GM23338 (cell line): ENCODE measurements around the gene ACTA2. TPM values are rescaled to one million over a fixed set of nuclear protein-coding genes. Genes with fewer than 3 reads are reported as not detected.

Experiments
- ATAC-seq: fragments of 200-7000 bp; cut with Tn5 transposase; 3 replicates; pipeline ENCODE4 v1.9.1; 2020
- DNase-seq: peaks from one replicate; pipeline ENCODE4 v3.0.0-alpha.2; 2015; ENCODE audit warnings: low spot score
- H2AFZ ChIP-seq: fragments of 200-600 bp; sonication (generic); 2 replicates; pipeline ENCODE4 v1.8.0; 2016; ENCODE audit warnings: antibody characterized with exemption, mild to moderate bottlenecking, moderate library complexity
- H3F3A ChIP-seq: fragments of 200-600 bp; sonication (generic); replicated peaks from 2 replicates; pipeline ENCODE4 v1.8.0; 2017; ENCODE audit warnings: antibody characterized with exemption, mixed run types, low read depth
- H3K27ac ChIP-seq: fragments of 200-600 bp; sonication (generic); 2 replicates; pipeline ENCODE4 v1.6.1; 2016; ENCODE audit warnings: low read depth
- H3K27me3 ChIP-seq: fragments of 200-600 bp; sonication (generic); 2 replicates; pipeline ENCODE4 v1.8.0; 2016; ENCODE audit warnings: mild to moderate bottlenecking, mixed run types, moderate library complexity; ENCODE audit not compliant: insufficient read depth
- H3K36me3 ChIP-seq: fragments of 200-600 bp; sonication (generic); 2 replicates; pipeline ENCODE4 v1.8.0; 2016; ENCODE audit warnings: mild to moderate bottlenecking; ENCODE audit not compliant: insufficient read depth
- H3K4me1 ChIP-seq: fragments of 200-600 bp; sonication (generic); 2 replicates; pipeline ENCODE4 v1.8.0; 2016; ENCODE audit warnings: mild to moderate bottlenecking, moderate library complexity; ENCODE audit not compliant: insufficient read depth
- H3K4me2 ChIP-seq: fragments of 200-600 bp; sonication (generic); 2 replicates; pipeline ENCODE4 v1.7.1; 2017; ENCODE audit warnings: mixed run types
- H3K4me3 ChIP-seq: fragments of 200-600 bp; sonication (generic); 2 replicates; pipeline ENCODE4 v1.6.1; 2016; ENCODE audit warnings: mixed run types
- H3K79me2 ChIP-seq: fragments of 200-600 bp; sonication (generic); replicated peaks from 2 replicates; pipeline ENCODE4 v1.8.0; 2017; ENCODE audit warnings: mild to moderate bottlenecking; ENCODE audit not compliant: insufficient read depth
- H3K9me2 ChIP-seq: fragments of 200-600 bp; sonication (generic); 2 replicates; pipeline ENCODE4 v1.8.0; 2017; ENCODE audit not compliant: insufficient read depth
- H4K20me1 ChIP-seq: fragments of 200-600 bp; sonication (generic); replicated peaks from 2 replicates; pipeline ENCODE4 v1.8.0; 2017; ENCODE audit warnings: mild to moderate bottlenecking; ENCODE audit not compliant: insufficient read depth
- H3K27ac Mint-ChIP-seq: 2 replicates; pipeline ENCODE4 v1.8.0; 2020; ENCODE audit warnings: inconsistent platforms, mild to moderate bottlenecking, moderate library complexity, mixed read lengths
- H3K27me3 Mint-ChIP-seq: 3 replicates; pipeline ENCODE4 v1.8.0; 2022; ENCODE audit warnings: low read depth, mild to moderate bottlenecking, moderate library complexity, mixed read lengths, inconsistent platforms; ENCODE audit not compliant: insufficient read depth, poor library complexity
- H3K36me3 Mint-ChIP-seq: 3 replicates; pipeline ENCODE4 v1.8.0; 2021; ENCODE audit warnings: low read depth, mild to moderate bottlenecking, inconsistent platforms, moderate library complexity, mixed read lengths
- H3K4me1 Mint-ChIP-seq: 3 replicates; pipeline ENCODE4 v1.8.0; 2020; ENCODE audit warnings: mild to moderate bottlenecking, inconsistent platforms, mixed read lengths
- H3K4me3 Mint-ChIP-seq: 3 replicates; pipeline ENCODE4 v1.8.0; 2021; ENCODE audit warnings: moderate library complexity, mild to moderate bottlenecking, inconsistent platforms, mixed read lengths
- H3K9me3 Mint-ChIP-seq: 3 replicates; pipeline ENCODE4 v1.8.0; 2020; ENCODE audit warnings: moderate library complexity, mild to moderate bottlenecking, inconsistent platforms, mixed read lengths
- CREB1 ChIP-seq: fragments of 250-450 bp; sonication (Bioruptor Pico); IDR thresholded peaks from 2 replicates; pipeline ENCODE4 v1.5.0; 2020; ENCODE audit warnings: low read depth, mild to moderate bottlenecking, moderate library complexity
- ETS1 ChIP-seq: IDR thresholded peaks from 2 replicates; pipeline ENCODE4 v1.6.1; 2016; ENCODE audit warnings: antibody characterized with exemption
- EZH2phosphoT487 ChIP-seq: fragments of 200-600 bp; sonication (generic); IDR thresholded peaks from one replicate; pipeline ENCODE4 v1.8.1; 2018; ENCODE audit warnings: antibody characterized with exemption; ENCODE audit not compliant: unreplicated experiment
- NANOG ChIP-seq: IDR thresholded peaks from 2 replicates; pipeline ENCODE4 v1.6.1; 2016; ENCODE audit warnings: antibody characterized with exemption, borderline replicate concordance
- POLR2AphosphoS5 ChIP-seq: IDR thresholded peaks from 2 replicates; pipeline ENCODE4 v1.6.1; 2016; ENCODE audit warnings: antibody characterized with exemption, low read depth
- ZNF114 ChIP-seq: fragments of 250-450 bp; sonication (Bioruptor Pico); IDR thresholded peaks from 2 replicates; pipeline ENCODE4 v1.5.0; 2020; ENCODE audit warnings: mild to moderate bottlenecking, moderate library complexity
- ZNF331 ChIP-seq: fragments of 250-450 bp; sonication (Bioruptor Pico); IDR thresholded peaks from 2 replicates; pipeline ENCODE4 v1.5.0; 2020; ENCODE audit warnings: low read depth, mild to moderate bottlenecking, moderate library complexity
- polyA plus RNA-seq: library from polyadenylated mRNA; unstranded; fragments of >200 nt; fragmentation: Nextera tagmentation; extraction: Ambion mirVana; gene quantifications from 2 replicates; pipeline ENCODE4 v1.2.1, GENCODE V29; 2016
- total RNA-seq: library from RNA; depleted of rRNA; stranded (reverse); fragments of >200 nt; shearing (Covaris generic); gene quantifications from 2 replicates; pipeline ENCODE4 v1.2.3, GENCODE V29; 2014
- TF ChIP-seq, protein P1 (sequence below), 2 experiments: fragments of 200-600 bp in 1 of 2; sonication (generic) in 1 of 2; conservative IDR thresholded peaks; 2 replicates each; pipeline versions ENCODE4 v1.5.1 to v1.6.1; 2016 to 2017; ENCODE audit warnings: antibody characterized with exemption in 2 of 2, low read depth in 2 of 2, mild to moderate bottlenecking in 2 of 2, moderate library complexity in 1 of 2
- TF ChIP-seq, protein P2 (sequence below): IDR thresholded peaks from one replicate; pipeline ENCODE4 v1.6.1; 2018; ENCODE audit warnings: antibody characterized with exemption; ENCODE audit not compliant: unreplicated experiment

ACTA2 gene
- total and polyA plus RNA-seq, 2 experiments from 2014 or later, result 3.4 to 9.4 TPM

GRCh38 chr10:88949051-88949450 is 3.5 kb downstream of the ACTA2 start (continued):
- no peak for TF ChIP-seq ZNF114 (CRISPR knock-in tag)
- TF ChIP-seq, protein P1, sequence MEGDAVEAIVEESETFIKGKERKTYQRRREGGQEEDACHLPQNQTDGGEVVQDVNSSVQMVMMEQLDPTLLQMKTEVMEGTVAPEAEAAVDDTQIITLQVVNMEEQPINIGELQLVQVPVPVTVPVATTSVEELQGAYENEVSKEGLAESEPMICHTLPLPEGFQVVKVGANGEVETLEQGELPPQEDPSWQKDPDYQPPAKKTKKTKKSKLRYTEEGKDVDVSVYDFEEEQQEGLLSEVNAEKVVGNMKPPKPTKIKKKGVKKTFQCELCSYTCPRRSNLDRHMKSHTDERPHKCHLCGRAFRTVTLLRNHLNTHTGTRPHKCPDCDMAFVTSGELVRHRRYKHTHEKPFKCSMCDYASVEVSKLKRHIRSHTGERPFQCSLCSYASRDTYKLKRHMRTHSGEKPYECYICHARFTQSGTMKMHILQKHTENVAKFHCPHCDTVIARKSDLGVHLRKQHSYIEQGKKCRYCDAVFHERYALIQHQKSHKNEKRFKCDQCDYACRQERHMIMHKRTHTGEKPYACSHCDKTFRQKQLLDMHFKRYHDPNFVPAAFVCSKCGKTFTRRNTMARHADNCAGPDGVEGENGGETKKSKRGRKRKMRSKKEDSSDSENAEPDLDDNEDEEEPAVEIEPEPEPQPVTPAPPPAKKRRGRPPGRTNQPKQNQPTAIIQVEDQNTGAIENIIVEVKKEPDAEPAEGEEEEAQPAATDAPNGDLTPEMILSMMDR (conservative IDR thresholded peaks at IDR 0.05; ENCODE audit: low read depth in 2 of 2), result no peak

DNA sequence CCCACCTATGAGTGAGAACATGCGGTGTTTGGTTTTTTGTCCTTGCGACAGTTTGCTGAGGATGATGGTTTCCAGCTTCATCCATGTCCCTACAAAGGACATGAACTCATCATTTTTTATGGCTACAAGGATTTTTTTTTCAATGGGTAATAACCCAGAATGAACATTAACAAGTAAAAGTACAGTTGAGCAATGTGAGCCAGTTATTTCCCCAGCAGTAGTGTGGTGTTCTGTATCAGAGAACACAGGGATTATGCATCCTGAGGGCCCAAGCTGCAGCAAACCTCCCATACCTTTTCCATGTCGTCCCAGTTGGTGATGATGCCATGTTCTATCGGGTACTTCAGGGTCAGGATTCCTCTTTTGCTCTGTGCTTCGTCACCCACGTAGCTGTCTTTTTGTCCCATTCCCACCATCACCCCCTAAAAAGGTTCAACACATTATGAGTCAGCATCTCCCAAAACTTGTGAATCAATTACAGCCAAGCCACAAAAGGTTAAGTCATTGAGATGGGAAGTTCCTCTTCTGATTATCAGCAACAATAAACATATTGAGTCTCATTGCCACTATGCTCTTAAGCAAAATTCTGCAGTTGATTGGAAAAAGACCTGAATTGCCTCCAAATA is 5.5 kb downstream of the ACTA2 start:
- Histone ChIP-seq H3K36me3 (no peaks in the 10 kb centered on the region), H3K79me2 (no peaks in the 10 kb centered on the region), H3K4me2 (no peak overlapping the region), H3K9me2 (no peaks in the 10 kb centered on the region), H3F3A (no peaks in the 10 kb centered on the region), H3K27ac (no peak overlapping the region), H3K4me1 (no peaks in the 10 kb centered on the region), H2AFZ (no peak overlapping the region), H4K20me1 (no peaks in the 10 kb centered on the region), H3K4me3 (no peak overlapping the region), H3K27me3 (no peaks in the 10 kb centered on the region)
- DNase-seq (no peak), ATAC-seq (no peak)
- Mint-ChIP-seq H3K36me3 (no peaks in the 10 kb centered on the region), H3K4me3 (no peak overlapping the region), H3K27me3 (no peaks in the 10 kb centered on the region), H3K27ac (no peak overlapping the region; the same call in 1 of the 2 replicates), H3K9me3 (no peaks in the 10 kb centered on the region), H3K4me1 (peaks cover 12% of the 10 kb centered on the region)
- no peak for TF ChIP-seq CREB1
- no peak for TF ChIP-seq POLR2AphosphoS5
- no peak for TF ChIP-seq EZH2phosphoT487
- TF ChIP-seq ZNF331 (CRISPR knock-in tag), result no peak
- TF ChIP-seq, protein P2, sequence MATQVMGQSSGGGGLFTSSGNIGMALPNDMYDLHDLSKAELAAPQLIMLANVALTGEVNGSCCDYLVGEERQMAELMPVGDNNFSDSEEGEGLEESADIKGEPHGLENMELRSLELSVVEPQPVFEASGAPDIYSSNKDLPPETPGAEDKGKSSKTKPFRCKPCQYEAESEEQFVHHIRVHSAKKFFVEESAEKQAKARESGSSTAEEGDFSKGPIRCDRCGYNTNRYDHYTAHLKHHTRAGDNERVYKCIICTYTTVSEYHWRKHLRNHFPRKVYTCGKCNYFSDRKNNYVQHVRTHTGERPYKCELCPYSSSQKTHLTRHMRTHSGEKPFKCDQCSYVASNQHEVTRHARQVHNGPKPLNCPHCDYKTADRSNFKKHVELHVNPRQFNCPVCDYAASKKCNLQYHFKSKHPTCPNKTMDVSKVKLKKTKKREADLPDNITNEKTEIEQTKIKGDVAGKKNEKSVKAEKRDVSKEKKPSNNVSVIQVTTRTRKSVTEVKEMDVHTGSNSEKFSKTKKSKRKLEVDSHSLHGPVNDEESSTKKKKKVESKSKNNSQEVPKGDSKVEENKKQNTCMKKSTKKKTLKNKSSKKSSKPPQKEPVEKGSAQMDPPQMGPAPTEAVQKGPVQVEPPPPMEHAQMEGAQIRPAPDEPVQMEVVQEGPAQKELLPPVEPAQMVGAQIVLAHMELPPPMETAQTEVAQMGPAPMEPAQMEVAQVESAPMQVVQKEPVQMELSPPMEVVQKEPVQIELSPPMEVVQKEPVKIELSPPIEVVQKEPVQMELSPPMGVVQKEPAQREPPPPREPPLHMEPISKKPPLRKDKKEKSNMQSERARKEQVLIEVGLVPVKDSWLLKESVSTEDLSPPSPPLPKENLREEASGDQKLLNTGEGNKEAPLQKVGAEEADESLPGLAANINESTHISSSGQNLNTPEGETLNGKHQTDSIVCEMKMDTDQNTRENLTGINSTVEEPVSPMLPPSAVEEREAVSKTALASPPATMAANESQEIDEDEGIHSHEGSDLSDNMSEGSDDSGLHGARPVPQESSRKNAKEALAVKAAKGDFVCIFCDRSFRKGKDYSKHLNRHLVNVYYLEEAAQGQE, result no peak
- TF ChIP-seq, protein P1 (conservative IDR thresholded peaks at IDR 0.05; ENCODE audit: low read depth in 2 of 2), result no peak
- no peak for TF ChIP-seq NANOG
- no peak for TF ChIP-seq ETS1
